Measurements from ENCODE around the gene KCNQ1OT1.

Gene KCNQ1OT1

GRCh38 chr11:2709429-2709828 is 9.6 kb upstream of the KCNQ1OT1 start:
- Histone ChIP-seq H3K9me3 (ENCODE audit: control insufficient read depth, low read length) (no peaks in the 10 kb centered on the region), H3K36me3 (ENCODE audit: control insufficient read depth, insufficient read depth, low read length) (no peaks in the 10 kb centered on the region), H3K27ac (ENCODE audit: insufficient read depth, low read depth, low read length, poor library complexity, severe bottlenecking) (no peak overlapping the region), H3K4me1 (ENCODE audit: control insufficient read depth, insufficient read depth, low read length) (peaks cover 4% of the 10 kb centered on the region), H3K27me3 (ENCODE audit: control insufficient read depth, insufficient read depth, low read length, poor library complexity, severe bottlenecking) (peaks cover 35% of the 10 kb centered on the region), H3K4me3 (ENCODE audit: insufficient read depth, low read depth, low read length) (no peak overlapping the region)
- 85 to 89% methylated on average over 8 of the region's 8 CpGs for WGBS, 2 experiments

DNA sequence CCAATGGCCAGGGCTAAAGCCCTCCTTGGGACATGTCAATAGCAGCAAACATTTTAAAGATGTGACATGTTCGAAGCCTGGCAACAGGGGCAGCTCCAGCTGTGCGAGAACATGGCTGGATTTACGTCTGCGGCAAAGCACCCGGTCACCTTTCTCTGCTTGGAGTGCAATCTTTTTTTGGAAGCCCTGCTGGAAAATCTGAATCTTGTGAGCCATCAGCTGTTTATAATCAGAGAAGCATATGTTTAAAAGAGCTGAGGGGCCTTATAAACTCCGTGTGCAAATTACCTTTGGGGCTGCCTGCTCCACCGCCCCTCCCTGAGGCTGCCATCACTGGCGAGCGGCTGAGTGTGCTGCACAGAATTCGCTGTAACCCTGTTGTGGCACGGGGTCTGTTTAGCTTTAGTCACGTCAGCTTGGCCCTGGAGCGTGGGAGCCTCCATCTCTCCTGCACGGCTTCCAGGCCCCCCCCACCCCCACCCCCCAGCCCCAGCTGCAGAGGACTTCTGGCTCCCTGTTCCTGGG is 9.0 kb upstream of the KCNQ1OT1 start:
- peaks cover 32% of the 10 kb centered on the region for H3K27me3 ChIP-seq (ENCODE audit: control insufficient read depth, insufficient read depth, low read length, poor library complexity, severe bottlenecking)

DNA sequence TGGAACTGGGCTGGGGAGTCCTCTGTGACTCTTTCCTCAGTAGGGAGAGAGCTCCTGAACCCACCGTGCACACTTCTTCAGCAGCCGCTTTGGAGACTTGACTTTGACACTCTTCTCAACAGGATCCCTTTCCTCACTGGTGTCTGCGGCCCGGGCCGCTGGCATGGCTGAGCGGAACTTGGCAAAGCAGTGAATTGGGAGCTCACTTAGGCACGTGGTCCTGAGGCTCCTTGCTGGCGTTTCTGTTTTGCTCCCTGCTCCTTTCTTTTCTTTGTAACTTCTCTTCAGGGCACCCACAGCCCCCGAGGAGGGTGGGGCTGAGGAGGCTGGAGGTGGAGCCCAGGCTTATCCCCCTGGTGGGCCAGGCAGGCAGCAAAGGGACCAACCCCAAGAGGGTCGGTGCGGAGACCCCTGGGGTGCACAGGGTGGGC is 8.4 kb upstream of the KCNQ1OT1 start:
- H3K9me3 ChIP-seq (ENCODE audit: control insufficient read depth, low read length): no peaks in the 10 kb centered on the region
- H3K4me3 ChIP-seq (ENCODE audit: insufficient read depth, low read depth, low read length): no peak overlapping the region
- no peak overlapping the region for H3K27ac ChIP-seq (ENCODE audit: insufficient read depth, low read depth, low read length, poor library complexity, severe bottlenecking)
- 75 to 81% methylated on average over 11 of the region's 11 CpGs for WGBS, 2 experiments
- peaks cover 28% of the 10 kb centered on the region for H3K27me3 ChIP-seq (ENCODE audit: control insufficient read depth, insufficient read depth, low read length, poor library complexity, severe bottlenecking)
- peaks cover 11% of the 10 kb centered on the region for H3K4me1 ChIP-seq (ENCODE audit: control insufficient read depth, insufficient read depth, low read length)
- no peaks in the 10 kb centered on the region for H3K36me3 ChIP-seq (ENCODE audit: control insufficient read depth, insufficient read depth, low read length)

More for the DNA sequence above, 9.0 kb upstream of the KCNQ1OT1 start:
- Histone ChIP-seq H3K4me3 (ENCODE audit: insufficient read depth, low read depth, low read length) (no peak overlapping the region), H3K27ac (ENCODE audit: insufficient read depth, low read depth, low read length, poor library complexity, severe bottlenecking) (no peak overlapping the region), H3K9me3 (ENCODE audit: control insufficient read depth, low read length) (no peaks in the 10 kb centered on the region), H3K4me1 (ENCODE audit: control insufficient read depth, insufficient read depth, low read length) (peaks cover 5% of the 10 kb centered on the region), H3K36me3 (ENCODE audit: control insufficient read depth, insufficient read depth, low read length) (no peaks in the 10 kb centered on the region)
- 84% methylated on average over 14 of the region's 14 CpGs for WGBS, 2 experiments

DNA sequence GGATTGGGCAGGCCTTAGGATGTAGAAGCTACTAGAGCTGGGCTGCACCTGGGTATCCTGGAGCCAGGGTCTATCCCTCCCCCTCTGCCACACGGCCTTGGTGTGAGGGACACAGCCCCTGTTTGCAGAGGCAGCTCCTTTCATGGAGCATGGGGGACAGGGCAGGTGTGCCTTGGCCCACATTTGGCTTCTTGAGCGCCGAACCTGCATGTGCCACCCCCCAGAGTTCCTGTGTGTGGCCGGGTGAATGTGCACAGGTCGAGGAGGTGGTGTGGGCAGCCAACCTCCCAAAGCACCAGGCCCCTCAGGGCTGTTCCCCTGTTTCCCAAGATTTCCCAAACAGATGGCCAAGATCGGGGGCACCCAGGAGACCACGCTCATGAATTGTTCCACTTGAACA is 7.9 kb upstream of the KCNQ1OT1 start:
- 94 to 97% methylated on average over 7 of the region's 7 CpGs for WGBS, 2 experiments
- Histone ChIP-seq H3K9me3 (ENCODE audit: control insufficient read depth, low read length) (no peaks in the 10 kb centered on the region), H3K4me3 (ENCODE audit: insufficient read depth, low read depth, low read length) (no peak overlapping the region), H3K36me3 (ENCODE audit: control insufficient read depth, insufficient read depth, low read length) (no peaks in the 10 kb centered on the region), H3K27ac (ENCODE audit: insufficient read depth, low read depth, low read length, poor library complexity, severe bottlenecking) (no peak overlapping the region), H3K4me1 (ENCODE audit: control insufficient read depth, insufficient read depth, low read length) (peaks cover 15% of the 10 kb centered on the region), H3K27me3 (ENCODE audit: control insufficient read depth, insufficient read depth, low read length, poor library complexity, severe bottlenecking) (peaks cover 28% of the 10 kb centered on the region)

GRCh38 chr11:2706321-2706720 is 6.5 kb upstream of the KCNQ1OT1 start:
- Histone ChIP-seq H3K4me3 (ENCODE audit: insufficient read depth, low read depth, low read length) (no peak overlapping the region), H3K4me1 (ENCODE audit: control insufficient read depth, insufficient read depth, low read length) (peaks cover 21% of the 10 kb centered on the region), H3K27ac (ENCODE audit: insufficient read depth, low read depth, low read length, poor library complexity, severe bottlenecking) (no peak overlapping the region), H3K36me3 (ENCODE audit: control insufficient read depth, insufficient read depth, low read length) (no peaks in the 10 kb centered on the region), H3K27me3 (ENCODE audit: control insufficient read depth, insufficient read depth, low read length, poor library complexity, severe bottlenecking) (peaks cover 37% of the 10 kb centered on the region), H3K9me3 (ENCODE audit: control insufficient read depth, low read length) (no peaks in the 10 kb centered on the region)
- 94 to 100% methylated on average over 1 of the region's 1 CpG for WGBS, 2 experiments

- H3K36me3 ChIP-seq (ENCODE audit: control insufficient read depth, insufficient read depth, low read length): no peaks in the 10 kb centered on the region
- H3K27me3 ChIP-seq (ENCODE audit: control insufficient read depth, insufficient read depth, low read length, poor library complexity, severe bottlenecking): peaks cover 47% of the 10 kb centered on the region
- no peaks in the 10 kb centered on the region for H3K9me3 ChIP-seq (ENCODE audit: control insufficient read depth, low read length)
- no peak overlapping the region for H3K27ac ChIP-seq (ENCODE audit: insufficient read depth, low read depth, low read length, poor library complexity, severe bottlenecking)
- H3K4me3 ChIP-seq (ENCODE audit: insufficient read depth, low read depth, low read length): no peak overlapping the region
- peaks cover 27% of the 10 kb centered on the region for H3K4me1 ChIP-seq (ENCODE audit: control insufficient read depth, insufficient read depth, low read length)
- 91 to 92% methylated on average over 14 of the region's 14 CpGs for WGBS, 2 experiments
Measured at GRCh38 chr11:2704896-2705606, 5.3 kb upstream of the KCNQ1OT1 start.

DNA sequence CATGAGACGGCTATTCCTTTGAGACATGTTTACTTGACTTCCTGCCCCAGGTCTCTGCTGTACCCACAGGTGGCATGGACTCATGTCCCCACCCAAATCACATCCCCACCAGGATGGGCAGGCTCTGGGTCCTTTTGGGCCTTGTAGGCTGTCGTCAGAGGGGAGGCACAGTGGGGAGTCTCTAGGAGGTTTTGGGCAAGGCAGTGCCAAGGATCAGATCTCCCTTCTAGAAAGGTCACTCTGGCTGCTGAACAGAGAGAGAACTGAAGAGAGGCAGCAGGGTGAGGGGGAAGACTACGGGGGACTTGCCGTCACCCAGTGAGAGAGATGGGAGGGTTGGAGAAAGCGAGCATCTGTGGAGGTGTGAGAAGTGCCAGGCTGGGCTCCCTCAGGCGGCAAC is 4.6 kb upstream of the KCNQ1OT1 start:
- H3K4me3 ChIP-seq (ENCODE audit: insufficient read depth, low read depth, low read length): no peak overlapping the region
- peaks cover 27% of the 10 kb centered on the region for H3K4me1 ChIP-seq (ENCODE audit: control insufficient read depth, insufficient read depth, low read length)
- no peak overlapping the region for H3K27ac ChIP-seq (ENCODE audit: insufficient read depth, low read depth, low read length, poor library complexity, severe bottlenecking)
- H3K9me3 ChIP-seq (ENCODE audit: control insufficient read depth, low read length): no peaks in the 10 kb centered on the region
- WGBS, 2 experiments: 93 to 94% methylated on average over 6 of the region's 6 CpGs
- H3K27me3 ChIP-seq (ENCODE audit: control insufficient read depth, insufficient read depth, low read length, poor library complexity, severe bottlenecking): peaks cover 49% of the 10 kb centered on the region
- H3K36me3 ChIP-seq (ENCODE audit: control insufficient read depth, insufficient read depth, low read length): no peaks in the 10 kb centered on the region

GRCh38 chr11:2703363-2704141 is 3.8 kb upstream of the KCNQ1OT1 start:
- Histone ChIP-seq H3K27me3 (ENCODE audit: control insufficient read depth, insufficient read depth, low read length, poor library complexity, severe bottlenecking) (peaks cover 57% of the 10 kb centered on the region), H3K9me3 (ENCODE audit: control insufficient read depth, low read length) (no peaks in the 10 kb centered on the region), H3K36me3 (ENCODE audit: control insufficient read depth, insufficient read depth, low read length) (no peaks in the 10 kb centered on the region), H3K4me1 (ENCODE audit: control insufficient read depth, insufficient read depth, low read length) (peaks cover 27% of the 10 kb centered on the region), H3K27ac (ENCODE audit: insufficient read depth, low read depth, low read length, poor library complexity, severe bottlenecking) (no peak overlapping the region), H3K4me3 (ENCODE audit: insufficient read depth, low read depth, low read length) (no peak overlapping the region)
- WGBS, 2 experiments: 61 to 65% methylated on average over 16 of the region's 16 CpGs

- Histone ChIP-seq H3K4me3 (ENCODE audit: insufficient read depth, low read depth, low read length) (no peak overlapping the region), H3K4me1 (ENCODE audit: control insufficient read depth, insufficient read depth, low read length) (peaks cover 24% of the 10 kb centered on the region), H3K27ac (ENCODE audit: insufficient read depth, low read depth, low read length, poor library complexity, severe bottlenecking) (no peak overlapping the region), H3K27me3 (ENCODE audit: control insufficient read depth, insufficient read depth, low read length, poor library complexity, severe bottlenecking) (peaks cover 62% of the 10 kb centered on the region), H3K36me3 (ENCODE audit: control insufficient read depth, insufficient read depth, low read length) (no peaks in the 10 kb centered on the region), H3K9me3 (ENCODE audit: control insufficient read depth, low read length) (no peaks in the 10 kb centered on the region)
- WGBS, 2 experiments: 76% methylated on average over 17 of the region's 17 CpGs
Measured at GRCh38 chr11:2702771-2703362, 3.1 kb upstream of the KCNQ1OT1 start.

DNA sequence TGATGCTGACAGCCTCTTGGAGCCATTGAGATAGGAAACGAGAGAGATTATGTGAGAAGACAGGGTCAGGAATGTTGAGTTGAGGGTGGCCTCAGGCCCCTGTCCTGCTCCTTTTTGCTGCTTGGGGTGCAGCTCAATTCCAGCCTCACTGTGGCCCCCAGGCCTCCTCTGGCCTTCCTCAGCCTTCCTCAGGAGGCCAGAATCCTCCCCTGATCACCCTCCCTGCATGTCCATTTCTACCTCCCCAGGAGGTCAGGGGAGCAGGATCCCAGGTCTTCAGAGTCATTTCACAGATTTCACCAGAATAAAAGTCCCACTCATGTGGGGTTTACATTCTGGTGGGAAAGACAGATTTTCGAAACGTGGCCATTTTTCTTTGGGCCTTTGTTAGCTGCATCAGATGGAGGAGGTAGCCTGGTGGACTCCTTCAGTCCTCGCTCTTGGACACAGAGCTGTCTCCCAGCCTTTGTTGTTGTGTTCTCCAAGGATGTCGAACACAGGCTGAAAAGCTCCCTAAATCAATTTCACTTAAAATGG is 2.2 kb upstream of the KCNQ1OT1 start:
- Histone ChIP-seq H3K36me3 (ENCODE audit: control insufficient read depth, insufficient read depth, low read length) (no peaks in the 10 kb centered on the region), H3K27me3 (ENCODE audit: control insufficient read depth, insufficient read depth, low read length, poor library complexity, severe bottlenecking) (peaks cover 62% of the 10 kb centered on the region), H3K4me3 (ENCODE audit: insufficient read depth, low read depth, low read length) (no peak overlapping the region), H3K9me3 (ENCODE audit: control insufficient read depth, low read length) (no peaks in the 10 kb centered on the region), H3K27ac (ENCODE audit: insufficient read depth, low read depth, low read length, poor library complexity, severe bottlenecking) (no peak overlapping the region), H3K4me1 (ENCODE audit: control insufficient read depth, insufficient read depth, low read length) (peaks cover 24% of the 10 kb centered on the region)
- 93 to 94% methylated on average over 5 of the region's 5 CpGs for WGBS, 2 experiments

All from ectodermal cell (in vitro differentiated cells).